DOHH2 (cell line): ENCODE data around the gene OSBPL10.

ENCODE experiments used
- CTCF ChIP-seq: fragments of 200-600 bp; sonication (generic); IDR thresholded peaks from one replicate; pipeline ENCODE4 v1.5.1; 2014; ENCODE audit warnings: antibody characterized with exemption, mild to moderate bottlenecking, low read depth, low read length; ENCODE audit not compliant: poor library complexity, severe bottlenecking
- EZH2phosphoT487 ChIP-seq: fragments of 200-600 bp; sonication (generic); IDR thresholded peaks from 2 replicates; pipeline ENCODE4 v1.6.1; 2017; ENCODE audit warnings: borderline replicate concordance, mild to moderate bottlenecking, antibody characterized with exemption, low read length, moderate library complexity, mixed read lengths

GRCh38 chr3:31959251-31959650 lies 21.8 kb downstream of the OSBPL10 start:
- TF ChIP-seq CTCF (no peak), EZH2phosphoT487 (no peak)
